ENCODE data around the gene CNOT8. TPM values are rescaled to one million over a fixed set of nuclear protein-coding genes. Genes with fewer than 3 reads are reported as not detected.

The CNOT8 gene
- total and polyA plus RNA-seq, 7 donors, result 51.6 to 80.6 (median 53.5) TPM

GRCh38 chr5:154895606-154896561 lies 37.5 kb downstream of the CNOT8 start:
- intact Hi-C loops (cut with DNase I), result no loop called here
- TF ChIP-seq EP300 (IDR thresholded peaks at IDR 0.05), result no peak
- TF ChIP-seq POLR2AphosphoS5 (IDR thresholded peaks at IDR 0.05), result no peak
- TF ChIP-seq POLR2A (IDR thresholded peaks at IDR 0.05), result no peak
- no peak for TF ChIP-seq CTCF (IDR thresholded peaks at IDR 0.05)
- WGBS, 2 donors, result 78 to 89% methylated on average over 14 of the region's 14 CpGs
- H3K36me3 ChIP-seq, result peaks cover 9 to 100% (median 55%) of the 10 kb centered on the region in 4 donors
- H3K9me3 ChIP-seq, result no peaks in the 10 kb centered on the region
- DNase-seq, result no peak
- H3K4me1 ChIP-seq, result no peaks in the 10 kb centered on the region
- H3K27me3 ChIP-seq, result no peaks in the 10 kb centered on the region
- no peak overlapping the region for H3K4me3 ChIP-seq
- no peak overlapping the region for H3K27ac ChIP-seq

- Histone ChIP-seq H3K4me3 (no peak overlapping the region), H3K9me3 (no peaks in the 10 kb centered on the region), H3K36me3 (peaks cover 9 to 100% (median 51%) of the 10 kb centered on the region in 4 donors), H3K4me1 (no peaks in the 10 kb centered on the region), H3K27me3 (no peaks in the 10 kb centered on the region), H3K27ac (no peak overlapping the region)
- DNase-seq, result no peak
- intact Hi-C loops (cut with DNase I), result no loop called here
- no peak for TF ChIP-seq CTCF (IDR thresholded peaks at IDR 0.05)
These were observed 38.2 kb downstream of the CNOT8 start for GRCh38 chr5:154896562-154897165.

GRCh38 chr5:154898210-154898609 lies 39.8 kb downstream of the CNOT8 start:
- intact Hi-C loops (cut with DNase I), result no loop called here
- DNase-seq, result no peak
- no peak for TF ChIP-seq POLR2A (IDR thresholded peaks at IDR 0.05)
- no peak for TF ChIP-seq CTCF (IDR thresholded peaks at IDR 0.05)
- no peak for TF ChIP-seq POLR2AphosphoS5 (IDR thresholded peaks at IDR 0.05)
- TF ChIP-seq EP300 (IDR thresholded peaks at IDR 0.05), result no peak
- no peak overlapping the region for H3K27ac ChIP-seq
- no peaks in the 10 kb centered on the region for H3K27me3 ChIP-seq
- no peaks in the 10 kb centered on the region for H3K4me1 ChIP-seq
- WGBS, 2 donors, result 94 to 95% methylated on average over 4 of the region's 4 CpGs
- H3K36me3 ChIP-seq, result peaks cover 9 to 100% (median 52%) of the 10 kb centered on the region in 4 donors
- H3K9me3 ChIP-seq, result no peaks in the 10 kb centered on the region
- H3K4me3 ChIP-seq, result no peak overlapping the region

GRCh38 chr5:154899151-154899816 lies 40.9 kb downstream of the CNOT8 start:
- no peak overlapping the region for H3K4me3 ChIP-seq
- WGBS, 2 donors, result 96 to 97% methylated on average over 9 of the region's 9 CpGs
- H3K27me3 ChIP-seq, result no peaks in the 10 kb centered on the region
- TF ChIP-seq EP300 (IDR thresholded peaks at IDR 0.05) (no peak), POLR2AphosphoS5 (IDR thresholded peaks at IDR 0.05) (no peak), POLR2A (IDR thresholded peaks at IDR 0.05) (no peak), CTCF (IDR thresholded peaks at IDR 0.05) (no peak)
- DNase-seq, result no peak
- H3K4me1 ChIP-seq, result no peaks in the 10 kb centered on the region
- intact Hi-C loops (cut with DNase I), result no loop called here
- H3K27ac ChIP-seq, result peak overlapping the region in 1 of 4 donors; percentile 55
- no peaks in the 10 kb centered on the region for H3K9me3 ChIP-seq
- H3K36me3 ChIP-seq, result peaks cover 9 to 100% (median 43%) of the 10 kb centered on the region in 4 donors

All from sigmoid colon (tissue), 7 donors.